Body of pancreas (tissue), 4 donors: ENCODE measurements around the gene PPFIA4.

Experiments
- CTCF ChIP-seq, 7 experiments: fragments of 450-650 bp in 4 of 7; fragments of 200-600 bp in 3 of 7; sonication (generic) in 3 of 7; IDR thresholded peaks; one replicate each; pipeline ENCODE4 v1.5.1; 2016 to 2019; ENCODE audit warnings: antibody characterized with exemption in 7 of 7
- POLR2A ChIP-seq, 3 donors: fragments of 450-650 bp; IDR thresholded peaks; one replicate each; pipeline ENCODE4 v1.6.1; 2016; ENCODE audit warnings: antibody characterized with exemption in 3 of 3, mild to moderate bottlenecking in 2 of 3

- TF ChIP-seq CTCF (IDR thresholded peaks at IDR 0.05) (no peak), POLR2A (IDR thresholded peaks at IDR 0.05) (no peak)
Measured at GRCh38 chr1:203001986-203002385, 24.3 kb upstream of the PPFIA4 start.
